IMR-90 (cell line): ENCODE data around the gene MEIS2. TPM values are rescaled to one million over a fixed set of nuclear protein-coding genes. Genes with fewer than 3 reads are reported as not detected.

Source experiments
- ATAC-seq: fragments of 200-7000 bp; cut with Tn5 transposase; 2 replicates; pipeline ENCODE4 v1.9.1; 2020; ENCODE audit warnings: low read depth, mild to moderate bottlenecking, moderate library complexity
- BruUV-seq: library from RNA; stranded (reverse); fragments of 400-500 nt; replicated peaks from 2 replicates; lab custom pipeline; 2021; lab: Mats Ljungman, UMichigan
- CTCF ChIA-PET: fragments of 300-600 bp; formaldehyde crosslinking; extraction: SDS; loops from one replicate; lab custom pipeline; 2021; ENCODE audit warnings: antibody characterized with exemption; lab: Yijun Ruan, JAX
- POLR2A ChIA-PET: fragments of 300-600 bp; sonication (Branson Sonifier 250); formaldehyde crosslinking; loops from one replicate; lab custom pipeline; 2022; ENCODE audit warnings: antibody characterized with exemption; ENCODE audit not compliant: unreplicated experiment; lab: Charles Lee
- DNase-seq: peaks from one replicate; pipeline ENCODE4 v3.0.0; 2013
- H2AFZ ChIP-seq: replicated peaks from 2 replicates; pipeline ENCODE3; 2013; ENCODE audit warnings: low read length, mild to moderate bottlenecking; ENCODE audit not compliant: poor library complexity
- H2AK5ac ChIP-seq: 2 replicates; pipeline ENCODE4 v1.6.1; 2013; ENCODE audit warnings: low read depth, low read length, inconsistent platforms
- H2AK9ac ChIP-seq: replicated peaks from 2 replicates; pipeline ENCODE3; 2013; ENCODE audit warnings: mild to moderate bottlenecking, low read depth, low read length, moderate library complexity; ENCODE audit not compliant: poor library complexity
- H2BK120ac ChIP-seq: 2 replicates; pipeline ENCODE4 v1.6.1; 2013; ENCODE audit warnings: low read depth, low read length, inconsistent platforms
- H2BK15ac ChIP-seq: 3 replicates; pipeline ENCODE4 v1.6.1; 2013; ENCODE audit warnings: low read depth, low read length, inconsistent platforms
- H2BK20ac ChIP-seq: 2 replicates; pipeline ENCODE4 v1.6.1; 2013; ENCODE audit warnings: low read depth, mild to moderate bottlenecking, inconsistent platforms, low read length, moderate library complexity
- H2BK5ac ChIP-seq: 2 replicates; pipeline ENCODE4 v1.6.1; 2013; ENCODE audit warnings: mild to moderate bottlenecking, low read depth, low read length, inconsistent platforms; ENCODE audit not compliant: poor library complexity, severe bottlenecking
- H3K14ac ChIP-seq: replicated peaks from 2 replicates; pipeline ENCODE4 v1.6.1; 2013; ENCODE audit warnings: low read depth, low read length, inconsistent platforms
- H3K18ac ChIP-seq: 2 replicates; pipeline ENCODE4 v1.6.1; 2013; ENCODE audit warnings: low read depth, low read length, control low read depth
- H3K23ac ChIP-seq: 2 replicates; pipeline ENCODE4 v1.6.1; 2013; ENCODE audit warnings: low read depth, low read length, inconsistent platforms
- H3K27ac ChIP-seq: 2 replicates; pipeline ENCODE4 v1.5.1; 2013; ENCODE audit warnings: mild to moderate bottlenecking, control low read depth, low read length; ENCODE audit not compliant: insufficient read depth
- H3K27me3 ChIP-seq: 2 replicates; pipeline ENCODE4 v1.6.1; 2013; ENCODE audit warnings: low read length; ENCODE audit not compliant: control insufficient read depth, insufficient read depth
- H3K36me3 ChIP-seq: 2 replicates; pipeline ENCODE4 v1.6.1; 2013; ENCODE audit warnings: low read length, mixed read lengths; ENCODE audit not compliant: control insufficient read depth, insufficient read depth
- H3K4ac ChIP-seq: 2 replicates; pipeline ENCODE4 v1.6.1; 2013; ENCODE audit warnings: low read depth, low read length, inconsistent platforms
- H3K4me1 ChIP-seq: 2 replicates; pipeline ENCODE4 v1.6.1; 2013; ENCODE audit warnings: low read length, mixed read lengths; ENCODE audit not compliant: control insufficient read depth, insufficient read depth
- H3K4me2 ChIP-seq: 2 replicates; pipeline ENCODE4 v1.6.1; 2013; ENCODE audit warnings: low read depth, mild to moderate bottlenecking, control low read depth, low read length, moderate library complexity
- H3K4me3 ChIP-seq: 2 replicates; pipeline ENCODE4 v1.5.1; 2013; ENCODE audit warnings: low read depth, mild to moderate bottlenecking, control low read depth, low read length, moderate library complexity; ENCODE audit not compliant: insufficient read depth
- H3K56ac ChIP-seq: 2 replicates; pipeline ENCODE4 v1.6.1; 2013; ENCODE audit warnings: low read length, inconsistent platforms; ENCODE audit not compliant: insufficient read depth; ENCODE audit errors: extremely low read depth
- H3K79me1 ChIP-seq, 2 experiments: 2 replicates each; pipeline ENCODE4 v1.6.1; 2013; ENCODE audit warnings: low read length in 2 of 2, inconsistent platforms in 1 of 2, low read depth in 1 of 2
- H3K9ac ChIP-seq: 2 replicates; pipeline ENCODE4 v1.6.1; 2013; ENCODE audit warnings: low read depth, low read length, control low read depth
- H3K9me1 ChIP-seq: 2 replicates; pipeline ENCODE4 v1.6.1; 2013; ENCODE audit warnings: low read length, inconsistent platforms; ENCODE audit not compliant: insufficient read depth
- H3K9me3 ChIP-seq: 2 replicates; pipeline ENCODE4 v1.6.1; 2013; ENCODE audit warnings: low read length; ENCODE audit not compliant: control insufficient read depth, insufficient read depth
- H4K20me1 ChIP-seq: 2 replicates; pipeline ENCODE4 v1.6.1; 2013; ENCODE audit warnings: low read length, inconsistent platforms; ENCODE audit not compliant: insufficient read depth
- H4K5ac ChIP-seq: 2 replicates; pipeline ENCODE4 v1.6.1; 2013; ENCODE audit warnings: mild to moderate bottlenecking, low read depth, low read length, control low read depth
- H4K8ac ChIP-seq, 2 experiments: 2 replicates each; pipeline ENCODE4 v1.6.1; 2013; ENCODE audit warnings: low read depth in 2 of 2, low read length in 2 of 2, control low read depth in 1 of 2, inconsistent platforms in 1 of 2
- H4K91ac ChIP-seq: 2 replicates; pipeline ENCODE4 v1.6.1; 2013; ENCODE audit warnings: low read depth, low read length, inconsistent platforms; ENCODE audit not compliant: insufficient read depth
- BHLHE40 ChIP-seq: fragments of 150-350 bp; IDR thresholded peaks from 2 replicates; pipeline ENCODE4 v1.6.1; 2016; ENCODE audit warnings: mild to moderate bottlenecking, low read depth, low read length
- CHD1 ChIP-seq: IDR thresholded peaks from 2 replicates; pipeline ENCODE4 v1.6.1; 2012; ENCODE audit warnings: low read depth, low read length, improper control_type of control experiment
- CTCF ChIP-seq: conservative IDR thresholded peaks from 2 replicates; pipeline ENCODE4 v1.5.1; 2012; ENCODE audit warnings: mild to moderate bottlenecking, low read depth, low read length, improper control_type of control experiment
- ELK1 ChIP-seq: fragments of 150-350 bp; IDR thresholded peaks from 2 replicates; pipeline ENCODE4 v1.6.1; 2016; ENCODE audit warnings: low read depth, mild to moderate bottlenecking, low read length, moderate library complexity, borderline replicate concordance
- FOS ChIP-seq: fragments of 150-350 bp; IDR thresholded peaks from 2 replicates; pipeline ENCODE4 v1.6.1; 2016; ENCODE audit warnings: low read depth, low read length
- MAFK ChIP-seq: IDR thresholded peaks from 2 replicates; pipeline ENCODE4 v1.6.1; 2012; ENCODE audit warnings: low read depth, low read length, improper control_type of control experiment
- MXI1 ChIP-seq: IDR thresholded peaks from 2 replicates; pipeline ENCODE4 v1.6.1; 2012; ENCODE audit warnings: low read depth, mild to moderate bottlenecking, low read length, moderate library complexity, borderline replicate concordance
- RAD21 ChIP-seq: IDR thresholded peaks from 2 replicates; pipeline ENCODE4 v1.6.1; 2012; ENCODE audit warnings: low read length, improper control_type of control experiment
- RCOR1 ChIP-seq: IDR thresholded peaks from 2 replicates; pipeline ENCODE4 v1.6.1; 2012; ENCODE audit warnings: mild to moderate bottlenecking, low read length, improper control_type of control experiment; ENCODE audit not compliant: insufficient replicate concordance
- SMC3 ChIP-seq: fragments of 150-350 bp; IDR thresholded peaks from 2 replicates; pipeline ENCODE4 v1.6.1; 2016; ENCODE audit warnings: low read depth, mild to moderate bottlenecking, antibody characterized with exemption, low read length, moderate library complexity
- WGBS, 2 experiments: methylation state at CpG; one replicate each; pipeline versions ENCODE4 v1.1.5 to v1.1.7; 2013; ENCODE audit warnings: missing lambda C conversion rate in 2 of 2; ENCODE audit not compliant: insufficient read length in 1 of 2; ENCODE audit errors: extremely low coverage in 2 of 2; 5-methylcytosine and 5-hydroxymethylcytosine counted together
- dilution Hi-C: fragments of 300-500 bp; cut with HindIII; formaldehyde crosslinking; loops from one replicate; pipeline ENCODE4 v1.14.3; 2018; ENCODE audit warnings: low sequenced_read_pairs; ENCODE audit not compliant: unreplicated experiment
- in situ Hi-C: fragments of 300-500 bp; cut with MboI; formaldehyde crosslinking; loops from 3 replicates; pipeline ENCODE4 v1.14.3; 2019; ENCODE audit warnings: low sequenced_read_pairs, inconsistent platforms, mixed read lengths
- intact Hi-C: fragments of 100-400 bp; cut with micrococcal nuclease; formaldehyde crosslinking; loops from 2 replicates; pipeline ENCODE4 v1.10.0; 2022
- polyA plus RNA-seq, 3 experiments: library from polyadenylated mRNA; depleted of rRNA; stranded (reverse); fragments of >200 nt; gene quantifications; 2 replicates each; pipeline ENCODE4 v1.2.3, GENCODE V29; 2012; ENCODE audit warnings: low replicate concordance in 1 of 3
- total RNA-seq: library from RNA; depleted of rRNA; stranded (reverse); fragments of >200 nt; gene quantifications from 2 replicates; pipeline ENCODE4 v1.2.3, GENCODE V29; 2012

Gene MEIS2
- total and polyA plus RNA-seq, 2 of the 4 experiments (the other 2 are of a cell fraction) = 70.1 to 71.3 TPM

GRCh38 chr15:36856339-36856973, 243.9 kb downstream of the MEIS2 start:
- Histone ChIP-seq H2BK15ac (no peak overlapping the region), H2AK5ac (no peak overlapping the region), H2AFZ (no peak overlapping the region), H2BK5ac (no peak overlapping the region), H3K14ac (no peak overlapping the region), H3K4me3 (no peak overlapping the region), H3K27me3 (no peaks in the 10 kb centered on the region), H4K8ac (no peak overlapping the region), H3K9me1 (no peaks in the 10 kb centered on the region), H3K27ac (no peak overlapping the region), H3K79me1 (no peaks in the 10 kb centered on the region), H3K36me3 (no peaks in the 10 kb centered on the region), H2AK9ac (no peak overlapping the region), H2BK20ac (no peak overlapping the region), H3K56ac (no peak overlapping the region), H3K23ac (no peak overlapping the region), H3K9ac (no peak overlapping the region), H2BK120ac (no peak overlapping the region), H3K18ac (no peak overlapping the region), H3K9me3 (no peaks in the 10 kb centered on the region), H3K4me2 (no peak overlapping the region), H3K4me1 (no peaks in the 10 kb centered on the region), H4K5ac (no peak overlapping the region), H4K20me1 (no peaks in the 10 kb centered on the region), H3K4ac (no peak overlapping the region), H4K91ac (no peak overlapping the region)
- no CpG with 5 or more reads among the region's 6 CpGs for WGBS, 2 experiments
- in situ Hi-C loops (no loop called here), dilution Hi-C loops (no loop called here), intact Hi-C loops (no loop called here)
- DNase-seq (no peak), ATAC-seq (no peak)
- ChIA-PET POLR2A (no interaction called here), CTCF (no interaction called here)
- BruUV-seq = no TSS peak
- TF ChIP-seq CTCF = no peak
- no peak for TF ChIP-seq RCOR1
- no peak for TF ChIP-seq ELK1
- no peak for TF ChIP-seq MXI1
- no peak for TF ChIP-seq CHD1
- TF ChIP-seq BHLHE40 = no peak
- TF ChIP-seq FOS = no peak
- no peak for TF ChIP-seq SMC3
- no peak for TF ChIP-seq RAD21
- no peak for TF ChIP-seq MAFK
